ENCODE data around the gene ZNF556.

- no peak for TF ChIP-seq CTCF (IDR thresholded peaks at IDR 0.05)
- TF ChIP-seq POLR2A (IDR thresholded peaks at IDR 0.05), result no peak
Observed at GRCh38 chr19:2926341-2927031, 59.4 kb downstream of the ZNF556 start.

Measured in heart left ventricle (tissue), 13 donors.